Measurements from ENCODE around the gene INSC.

DNA sequence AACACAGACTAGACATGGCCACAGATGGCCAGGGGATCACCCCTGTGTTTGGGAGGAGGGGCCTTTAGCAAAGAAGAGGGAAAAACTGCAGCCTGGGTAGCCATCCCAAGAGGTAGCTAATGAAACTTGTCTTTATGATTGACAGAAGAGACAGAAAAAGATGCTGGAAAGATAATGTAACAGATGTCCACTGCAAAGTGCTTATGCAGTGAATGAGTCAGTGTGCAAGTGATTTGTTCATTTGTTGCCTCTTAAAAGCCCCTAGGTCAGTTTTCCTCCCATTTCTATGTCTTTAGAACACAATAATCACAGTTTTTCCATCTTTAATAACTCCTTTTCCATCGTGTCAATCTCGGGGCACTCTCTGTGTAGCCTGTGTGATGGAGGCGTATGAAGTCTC is 57.2 kb downstream of the INSC start:
- TF ChIP-seq, protein P1, sequence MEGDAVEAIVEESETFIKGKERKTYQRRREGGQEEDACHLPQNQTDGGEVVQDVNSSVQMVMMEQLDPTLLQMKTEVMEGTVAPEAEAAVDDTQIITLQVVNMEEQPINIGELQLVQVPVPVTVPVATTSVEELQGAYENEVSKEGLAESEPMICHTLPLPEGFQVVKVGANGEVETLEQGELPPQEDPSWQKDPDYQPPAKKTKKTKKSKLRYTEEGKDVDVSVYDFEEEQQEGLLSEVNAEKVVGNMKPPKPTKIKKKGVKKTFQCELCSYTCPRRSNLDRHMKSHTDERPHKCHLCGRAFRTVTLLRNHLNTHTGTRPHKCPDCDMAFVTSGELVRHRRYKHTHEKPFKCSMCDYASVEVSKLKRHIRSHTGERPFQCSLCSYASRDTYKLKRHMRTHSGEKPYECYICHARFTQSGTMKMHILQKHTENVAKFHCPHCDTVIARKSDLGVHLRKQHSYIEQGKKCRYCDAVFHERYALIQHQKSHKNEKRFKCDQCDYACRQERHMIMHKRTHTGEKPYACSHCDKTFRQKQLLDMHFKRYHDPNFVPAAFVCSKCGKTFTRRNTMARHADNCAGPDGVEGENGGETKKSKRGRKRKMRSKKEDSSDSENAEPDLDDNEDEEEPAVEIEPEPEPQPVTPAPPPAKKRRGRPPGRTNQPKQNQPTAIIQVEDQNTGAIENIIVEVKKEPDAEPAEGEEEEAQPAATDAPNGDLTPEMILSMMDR (conservative IDR thresholded peaks at IDR 0.05; ENCODE audit: low read depth in 2 of 2): no peak
- TF ChIP-seq ZNF114 (CRISPR knock-in tag; IDR thresholded peaks at IDR 0.05) (no peak), POLR2AphosphoS5 (IDR thresholded peaks at IDR 0.05; ENCODE audit: low read depth) (no peak), EZH2phosphoT487 (IDR thresholded peaks at IDR 0.05; ENCODE audit: unreplicated experiment) (no peak)

All from GM23338 (cell line).